ENCODE data around the gene PTAFR.

Gene PTAFR

DNA sequence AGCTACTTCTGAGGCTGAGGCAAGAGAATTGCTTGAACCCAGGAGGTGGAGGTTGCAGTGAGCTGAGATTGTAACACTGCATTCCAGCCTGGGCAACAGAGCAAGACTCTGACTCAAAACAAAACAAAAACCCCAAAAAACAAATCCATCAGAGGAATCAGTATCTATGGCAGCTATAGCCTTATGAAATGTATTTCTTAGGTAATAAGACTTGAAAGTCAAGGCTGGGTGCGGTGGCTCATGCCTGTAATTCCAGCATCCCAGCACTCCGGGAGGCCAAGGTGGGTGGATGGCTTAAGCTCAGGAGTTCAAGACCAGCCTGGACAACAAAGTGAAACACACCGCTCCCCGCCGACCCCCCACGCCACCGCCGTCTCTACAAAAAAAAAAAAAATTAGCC is 56.9 kb downstream of the PTAFR start:
- no peak for DNase-seq (ENCODE audit: low read depth in 2 of 2)

- DNase-seq (ENCODE audit: low read depth in 2 of 2) = no peak
Observed at GRCh38 chr1:28118640-28119307, 57.7 kb downstream of the PTAFR start.

GRCh38 chr1:28115267-28115666 is 61.2 kb downstream of the PTAFR start:
- DNase-seq (ENCODE audit: low read depth in 2 of 2) = peak; percentile 2 to 8

DNA sequence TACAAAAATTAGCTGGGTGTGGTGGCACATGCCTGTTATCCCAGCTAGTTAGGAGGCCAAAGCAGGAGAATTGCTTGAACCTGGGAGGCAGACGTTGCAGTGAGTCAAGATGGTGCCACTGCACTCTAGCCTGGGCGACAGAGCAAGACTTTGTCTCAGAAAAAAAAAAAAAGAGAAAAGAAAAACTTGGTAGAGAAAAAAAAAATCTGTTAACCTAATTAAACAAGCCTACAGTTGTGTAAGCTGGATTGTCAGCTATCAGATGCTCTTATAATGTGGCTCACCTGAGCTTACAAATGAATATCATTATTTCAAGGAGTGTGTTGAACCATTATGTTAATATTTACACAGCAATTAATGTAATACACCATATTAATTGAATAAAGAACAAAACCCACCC is 61.6 kb downstream of the PTAFR start:
- DNase-seq (ENCODE audit: low read depth in 2 of 2) = no peak

DNA sequence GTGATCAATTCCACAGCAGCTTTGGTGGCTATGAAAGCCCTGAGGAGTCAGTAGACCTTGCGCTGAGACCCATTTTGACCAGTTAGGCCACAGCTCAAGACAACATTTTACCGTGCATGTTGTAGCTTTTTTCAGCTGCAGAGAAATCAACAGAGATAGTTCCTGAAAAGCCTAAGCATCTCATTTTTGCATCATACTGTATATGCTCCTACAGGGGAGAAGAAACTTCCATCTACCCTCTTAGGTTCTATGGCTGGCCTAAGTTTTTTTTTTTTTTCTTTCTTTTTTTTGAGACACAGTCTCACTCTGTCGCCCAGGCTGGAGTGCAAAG is 63.3 kb downstream of the PTAFR start:
- DNase-seq (ENCODE audit: low read depth in 2 of 2) = no peak

DNA sequence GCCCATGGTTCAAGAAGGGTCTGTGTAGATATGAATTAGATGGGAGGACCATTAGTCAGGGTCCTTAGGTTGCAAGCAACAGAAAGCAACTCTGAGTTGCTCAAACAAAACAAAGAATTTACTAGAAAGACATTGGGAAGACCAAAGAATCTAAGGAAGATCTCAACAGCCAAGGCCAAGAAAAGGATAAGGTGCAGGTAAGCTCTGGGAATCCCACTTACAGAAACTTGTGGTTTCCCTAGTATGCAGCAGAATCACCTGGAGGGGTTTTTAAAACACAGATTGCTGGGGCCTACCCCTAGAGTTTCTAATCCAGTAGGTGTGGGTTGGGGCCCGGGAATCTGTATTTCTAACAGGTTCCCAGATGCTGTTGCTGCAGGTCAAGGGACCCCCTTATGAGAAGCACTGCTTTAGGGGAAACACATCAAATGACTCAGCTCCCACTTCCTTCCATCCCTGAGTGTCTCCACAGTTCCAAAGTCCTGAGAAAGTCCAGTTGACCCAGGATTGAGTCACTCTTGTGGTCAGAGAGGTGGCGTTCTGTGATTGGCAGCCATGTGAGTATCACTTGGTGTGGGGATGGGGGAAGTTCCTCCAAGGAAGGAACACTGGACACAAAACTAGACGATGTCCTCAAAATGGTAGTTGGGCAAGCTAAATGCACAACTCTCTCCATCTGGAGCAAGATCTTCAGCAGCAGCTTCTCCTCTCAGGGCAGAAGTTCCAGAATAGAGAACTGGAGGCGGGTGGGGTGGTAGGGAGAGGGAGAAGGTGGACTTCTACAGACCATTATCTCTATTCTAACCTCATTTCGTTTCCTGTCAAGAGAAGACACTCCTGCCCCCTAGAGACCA is 63.9 kb downstream of the PTAFR start:
- no peak for DNase-seq (ENCODE audit: low read depth in 2 of 2)

DNA sequence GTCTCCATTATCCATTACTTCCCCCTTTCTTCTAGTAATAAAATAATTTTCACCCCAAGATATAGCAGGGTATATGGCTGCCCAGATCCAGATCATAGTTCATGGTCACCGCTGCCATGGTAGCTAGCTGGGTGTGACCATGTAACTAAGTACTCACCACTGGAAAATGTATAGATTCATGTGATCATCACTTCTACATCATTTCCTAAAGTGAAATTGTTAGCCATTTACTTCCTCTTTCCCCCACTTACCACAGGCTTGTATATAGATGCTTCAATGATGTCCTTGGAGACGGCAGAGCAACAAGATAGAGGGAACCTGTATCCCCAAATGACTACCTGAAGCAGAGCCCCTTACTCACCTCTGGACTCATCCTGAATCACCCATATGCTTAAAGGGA is 65.3 kb downstream of the PTAFR start:
- DNase-seq (ENCODE audit: low read depth in 2 of 2) = no peak

DNA sequence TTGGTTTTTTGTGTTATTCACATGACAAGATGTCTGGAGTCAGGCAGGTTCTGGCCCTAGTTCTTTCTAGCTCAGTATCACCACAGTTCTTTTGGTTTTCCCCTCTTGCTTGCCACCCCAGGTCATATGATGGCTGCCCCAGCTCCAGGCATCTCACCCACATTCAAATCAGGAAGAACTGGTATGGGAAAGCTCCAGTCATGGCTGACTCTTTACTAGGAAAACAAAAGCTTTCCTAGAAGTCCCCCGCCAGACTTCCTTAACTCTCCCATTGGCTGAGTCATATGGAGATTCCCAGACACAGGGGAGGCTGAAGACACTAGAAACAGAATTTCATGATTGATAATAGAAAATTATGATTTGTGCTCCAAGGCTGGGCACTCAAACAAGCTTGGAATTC is 65.9 kb downstream of the PTAFR start:
- DNase-seq (ENCODE audit: low read depth in 2 of 2) = no peak

- DNase-seq (ENCODE audit: low read depth in 2 of 2) = no peak
Observed at GRCh38 chr1:28109639-28110038, 66.9 kb downstream of the PTAFR start.

GRCh38 chr1:28108001-28108400 is 68.5 kb downstream of the PTAFR start:
- no peak for DNase-seq (ENCODE audit: low read depth in 2 of 2)

DNA sequence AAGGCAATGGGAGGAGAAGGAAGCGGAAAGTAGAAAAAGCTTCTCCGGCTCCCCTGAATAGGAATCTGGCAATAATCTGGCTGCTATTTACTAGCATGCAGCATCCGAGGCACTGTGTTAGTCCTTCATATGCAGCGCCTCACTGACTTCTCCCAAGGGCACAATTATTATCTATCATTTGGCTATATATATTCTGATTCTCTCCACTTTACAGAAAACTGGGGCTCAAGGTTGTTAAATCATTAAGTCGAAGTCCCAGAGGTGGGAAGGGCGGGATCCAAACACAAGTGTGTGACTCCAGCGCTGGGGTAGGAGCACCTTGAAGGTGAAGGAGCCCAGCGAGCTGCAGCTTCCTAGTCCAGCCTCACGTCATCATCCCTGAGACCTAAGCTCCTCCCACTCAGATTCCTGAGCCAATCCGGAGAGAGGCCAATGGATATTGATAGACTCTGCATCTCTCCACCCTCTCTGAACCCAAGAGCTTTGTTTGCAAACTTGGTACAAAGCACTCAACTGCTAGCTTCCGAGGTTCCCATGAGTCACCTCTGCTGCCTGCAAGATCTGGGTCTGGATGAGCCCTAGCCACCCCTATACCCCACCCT is 71.5 kb downstream of the PTAFR start:
- DNase-seq (ENCODE audit: low read depth in 2 of 2) = no peak

GRCh38 chr1:28102189-28102588 is 74.3 kb downstream of the PTAFR start:
- DNase-seq (ENCODE audit: low read depth in 2 of 2) = no peak

DNA sequence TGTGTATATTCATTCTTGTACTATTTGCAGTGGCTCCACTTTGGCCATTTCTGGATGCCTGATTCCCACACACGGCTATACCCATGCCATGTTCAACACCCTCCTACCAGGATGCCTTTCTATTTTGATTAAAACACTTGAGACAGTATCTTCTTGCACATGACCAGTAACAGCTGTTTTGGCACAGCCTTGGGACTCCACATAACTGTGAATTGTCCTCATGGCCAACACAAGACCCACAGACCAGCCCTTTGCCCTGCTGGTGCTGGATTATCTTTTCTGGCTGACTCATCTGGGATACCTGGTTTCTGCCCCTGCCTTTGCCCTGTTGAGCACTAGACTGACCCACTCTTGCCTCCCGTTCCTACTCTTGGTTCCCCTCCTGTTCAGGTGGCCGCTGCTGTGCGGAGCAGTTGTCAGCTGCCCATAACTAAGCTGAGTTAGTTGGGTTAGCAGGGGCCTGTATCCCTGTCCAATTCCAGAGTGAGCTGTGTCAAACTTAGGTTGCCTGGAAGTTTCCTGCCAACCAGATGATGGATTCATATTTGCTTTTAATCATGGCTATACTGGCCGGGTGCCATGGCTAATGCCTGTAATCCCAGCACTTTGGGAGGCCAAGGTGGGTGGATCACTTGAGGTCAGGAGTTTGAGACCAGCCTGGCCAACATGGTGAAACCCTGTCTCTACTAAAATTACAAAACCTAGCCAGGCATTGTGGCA is 77.3 kb downstream of the PTAFR start:
- no peak for DNase-seq (ENCODE audit: low read depth in 2 of 2)

Measured in stimulated activated CD8-positive, alpha-beta memory T cell treated with anti-CD3 and anti-CD28 coated beads, Interleukin-15, amount 100 ng/mL, for 4 hours (primary cell).